H9 (cell line): ENCODE measurements around the gene CERS4. TPM values are rescaled to one million over a fixed set of nuclear protein-coding genes. Genes with fewer than 3 reads are reported as not detected.

Experiments used
- DNase-seq: peaks from one replicate; pipeline ENCODE4 v3.0.0-alpha.2; 2017
- H2AFZ ChIP-seq: one replicate; pipeline ENCODE4 v1.6.1; 2013; ENCODE audit warnings: mild to moderate bottlenecking, low read length, control low read depth, moderate library complexity
- H2AK5ac ChIP-seq: 2 replicates; pipeline ENCODE4 v1.6.1; 2013; ENCODE audit warnings: low read length, control low read depth, mixed read lengths; ENCODE audit not compliant: insufficient read length
- H2BK120ac ChIP-seq: one replicate; pipeline ENCODE4 v1.6.1; 2013; ENCODE audit warnings: low read depth, mild to moderate bottlenecking, low read length, control low read depth, inconsistent platforms; ENCODE audit not compliant: poor library complexity, severe bottlenecking
- H2BK12ac ChIP-seq: 2 replicates; pipeline ENCODE4 v1.6.1; 2013; ENCODE audit warnings: low read length, control low read depth, mixed read lengths, low read depth; ENCODE audit not compliant: insufficient read length
- H2BK15ac ChIP-seq: 2 replicates; pipeline ENCODE4 v1.6.1; 2013; ENCODE audit warnings: low read depth, low read length, control low read depth
- H2BK20ac ChIP-seq: one replicate; pipeline ENCODE4 v1.6.1; 2013; ENCODE audit warnings: low read depth, mild to moderate bottlenecking, low read length, control low read depth, inconsistent platforms; ENCODE audit not compliant: poor library complexity, severe bottlenecking
- H2BK5ac ChIP-seq: 2 replicates; pipeline ENCODE4 v1.6.1; 2013; ENCODE audit warnings: low read length, control low read depth, mixed read lengths; ENCODE audit not compliant: insufficient read length
- H3K14ac ChIP-seq: 2 replicates; pipeline ENCODE4 v1.6.1; 2013; ENCODE audit warnings: low read length, control low read depth; ENCODE audit not compliant: insufficient read depth
- H3K18ac ChIP-seq: 2 replicates; pipeline ENCODE4 v1.6.1; 2013; ENCODE audit warnings: low read depth, mild to moderate bottlenecking, mixed read lengths, low read length, control low read depth; ENCODE audit not compliant: insufficient read length
- H3K23ac ChIP-seq: 2 replicates; pipeline ENCODE4 v1.6.1; 2013; ENCODE audit warnings: low read length, control low read depth, mixed read lengths, low read depth; ENCODE audit not compliant: insufficient read length
- H3K23me2 ChIP-seq: 2 replicates; pipeline ENCODE4 v1.6.1; 2013; ENCODE audit warnings: low read depth, mild to moderate bottlenecking, mixed read lengths, low read length, control low read depth; ENCODE audit not compliant: insufficient read length, poor library complexity, severe bottlenecking
- H3K27ac ChIP-seq: 2 replicates; pipeline ENCODE4 v1.5.1; 2013; ENCODE audit warnings: low read length, control low read depth, mixed read lengths, low read depth; ENCODE audit not compliant: insufficient read length
- H3K27me3 ChIP-seq: 2 replicates; pipeline ENCODE4 v1.6.1; 2013; ENCODE audit warnings: low read length, control low read depth, inconsistent platforms; ENCODE audit not compliant: insufficient read depth
- H3K4ac ChIP-seq: 2 replicates; pipeline ENCODE4 v1.6.1; 2013; ENCODE audit warnings: low read depth, mild to moderate bottlenecking, control low read depth, inconsistent platforms, low read length, moderate library complexity
- H3K4me1 ChIP-seq: 2 replicates; pipeline ENCODE4 v1.6.1; 2013; ENCODE audit warnings: low read length, control low read depth, inconsistent platforms; ENCODE audit not compliant: insufficient read depth
- H3K4me2 ChIP-seq: 2 replicates; pipeline ENCODE4 v1.6.1; 2013; ENCODE audit warnings: low read length, control low read depth, mixed read lengths; ENCODE audit not compliant: insufficient read length, insufficient read depth
- H3K56ac ChIP-seq: 2 replicates; pipeline ENCODE4 v1.6.1; 2013; ENCODE audit warnings: low read depth, mild to moderate bottlenecking, mixed read lengths, low read length, control low read depth; ENCODE audit not compliant: insufficient read length
- H3K79me1 ChIP-seq: 2 replicates; pipeline ENCODE4 v1.6.1; 2013; ENCODE audit warnings: low read depth, mild to moderate bottlenecking, moderate library complexity, low read length, control low read depth, inconsistent platforms; ENCODE audit not compliant: insufficient read depth, poor library complexity, severe bottlenecking
- H3K79me2 ChIP-seq: 2 replicates; pipeline ENCODE4 v1.6.1; 2013; ENCODE audit warnings: low read length, control low read depth, inconsistent platforms; ENCODE audit not compliant: insufficient read depth
- H3K9ac ChIP-seq: 2 replicates; pipeline ENCODE4 v1.6.1; 2013; ENCODE audit warnings: low read length, control low read depth, mixed read lengths; ENCODE audit not compliant: insufficient read length; ENCODE audit errors: extremely low read depth
- H3K9me3 ChIP-seq: one replicate; pipeline ENCODE4 v1.6.1; 2013; ENCODE audit warnings: low read depth, low read length, inconsistent platforms; ENCODE audit not compliant: control insufficient read depth
- H3T11ph ChIP-seq: one replicate; pipeline ENCODE4 v1.6.1; 2013; ENCODE audit warnings: mild to moderate bottlenecking, low read length, control low read depth, inconsistent platforms
- H4K20me1 ChIP-seq: one replicate; pipeline ENCODE4 v1.6.1; 2013; ENCODE audit not compliant: control insufficient read depth, insufficient read length, insufficient read depth
- H4K5ac ChIP-seq: 2 replicates; pipeline ENCODE4 v1.6.1; 2013; ENCODE audit warnings: low read depth, mild to moderate bottlenecking, mixed read lengths, low read length, control low read depth; ENCODE audit not compliant: insufficient read length
- H4K8ac ChIP-seq: replicated peaks from 2 replicates; pipeline ENCODE4 v1.6.1; 2013; ENCODE audit warnings: low read length, control low read depth, mixed read lengths, low read depth; ENCODE audit not compliant: insufficient read length
- H4K91ac ChIP-seq: 2 replicates; pipeline ENCODE4 v1.6.1; 2013; ENCODE audit warnings: low read depth, mild to moderate bottlenecking, moderate library complexity, mixed read lengths, low read length, control low read depth; ENCODE audit not compliant: insufficient read length
- H3K27ac Mint-ChIP-seq, 3 experiments: 2 replicates in 2 of 3; 3 replicates in 1 of 3; pipeline ENCODE4 v1.8.0; 2020 to 2021; ENCODE audit warnings: mixed read lengths in 3 of 3, mild to moderate bottlenecking in 1 of 3, moderate library complexity in 1 of 3
- H3K27me3 Mint-ChIP-seq: 2 replicates; pipeline ENCODE4 v1.8.0; 2021; ENCODE audit warnings: low read depth, mild to moderate bottlenecking, moderate library complexity, mixed read lengths
- H3K36me3 Mint-ChIP-seq, 3 experiments: 2 replicates in 2 of 3; 3 replicates in 1 of 3; pipeline ENCODE4 v1.8.0; 2020 to 2021; ENCODE audit warnings: low read depth in 3 of 3, mixed read lengths in 3 of 3; ENCODE audit not compliant: insufficient read depth in 1 of 3
- H3K4me1 Mint-ChIP-seq, 2 experiments: 2 replicates each; pipeline ENCODE4 v1.8.0; 2020; ENCODE audit warnings: mixed read lengths in 2 of 2
- H3K4me3 Mint-ChIP-seq, 2 experiments: 2 replicates in 1 of 2; 3 replicates in 1 of 2; pipeline ENCODE4 v1.8.0; 2020 to 2021; ENCODE audit warnings: mild to moderate bottlenecking in 2 of 2, mixed read lengths in 2 of 2, moderate library complexity in 1 of 2
- H3K9me3 Mint-ChIP-seq, 2 experiments: 2 replicates in 1 of 2; 3 replicates in 1 of 2; pipeline ENCODE4 v1.8.0; 2020; ENCODE audit warnings: mild to moderate bottlenecking in 2 of 2, mixed read lengths in 2 of 2, moderate library complexity in 1 of 2
- CTCF ChIP-seq: fragments of 200-600 bp; sonication (generic); conservative IDR thresholded peaks from 3 replicates; pipeline ENCODE4 v1.8.0; 2021; ENCODE audit warnings: antibody characterized with exemption, mild to moderate bottlenecking
- whole genome bisulfite sequencing: extraction: QIAGEN DNeasy Blood & Tissue Kit; methylation state at CpG from one replicate; pipeline ENCODE4 v1.1.7; 2013; ENCODE audit warnings: missing lambda C conversion rate, low lambda C conversion rate, mixed read lengths; ENCODE audit not compliant: insufficient read length; ENCODE audit errors: extremely low coverage; 5-methylcytosine and 5-hydroxymethylcytosine counted together
- total RNA-seq: library from RNA; stranded (reverse); gene quantifications from 2 replicates; pipeline ENCODE4 v1.2.1, GENCODE V29; 2021

CERS4 gene
- total RNA-seq, 1 experiment from 2014 or later: 62.6 TPM

GRCh38 chr19:8255426-8256125, 46.4 kb downstream of the CERS4 start:
- Histone ChIP-seq H3K56ac (no peak overlapping the region), H3K79me2 (no peaks in the 10 kb centered on the region), H3T11ph (no peak overlapping the region), H4K8ac (no peak overlapping the region), H3K4ac (no peak overlapping the region), H2AFZ (no peak overlapping the region), H3K23me2 (no peaks in the 10 kb centered on the region), H4K5ac (no peak overlapping the region), H3K4me1 (no peaks in the 10 kb centered on the region), H4K91ac (no peak overlapping the region), H4K20me1 (no peaks in the 10 kb centered on the region), H3K79me1 (no peaks in the 10 kb centered on the region), H3K9ac (no peak overlapping the region), H3K27me3 (no peaks in the 10 kb centered on the region), H3K9me3 (no peaks in the 10 kb centered on the region), H2BK20ac (no peak overlapping the region), H3K23ac (no peak overlapping the region), H3K18ac (no peak overlapping the region), H2BK120ac (no peak overlapping the region), H2BK12ac (no peak overlapping the region), H3K4me2 (no peak overlapping the region), H2BK5ac (no peak overlapping the region), H2AK5ac (no peak overlapping the region), H2BK15ac (no peak overlapping the region), H3K27ac (no peak overlapping the region), H3K14ac (no peak overlapping the region)
- Mint-ChIP-seq H3K4me3 (no peak overlapping the region), H3K4me1 (peaks cover 6 to 27% of the 10 kb centered on the region in 2 experiments), H3K9me3 (no peaks in the 10 kb centered on the region), H3K27ac (no peak overlapping the region; a peak in 1 of 7 replicates), H3K27me3 (no peaks in the 10 kb centered on the region), H3K36me3 (peaks cover 20 to 47% (median 43%) of the 10 kb centered on the region in 3 experiments)
- no CpG with 5 or more reads among the region's 18 CpGs for WGBS
- TF ChIP-seq CTCF: no peak
- DNase-seq: no peak
